Measurements from ENCODE around the gene FAN1.

The FAN1 gene

DNA sequence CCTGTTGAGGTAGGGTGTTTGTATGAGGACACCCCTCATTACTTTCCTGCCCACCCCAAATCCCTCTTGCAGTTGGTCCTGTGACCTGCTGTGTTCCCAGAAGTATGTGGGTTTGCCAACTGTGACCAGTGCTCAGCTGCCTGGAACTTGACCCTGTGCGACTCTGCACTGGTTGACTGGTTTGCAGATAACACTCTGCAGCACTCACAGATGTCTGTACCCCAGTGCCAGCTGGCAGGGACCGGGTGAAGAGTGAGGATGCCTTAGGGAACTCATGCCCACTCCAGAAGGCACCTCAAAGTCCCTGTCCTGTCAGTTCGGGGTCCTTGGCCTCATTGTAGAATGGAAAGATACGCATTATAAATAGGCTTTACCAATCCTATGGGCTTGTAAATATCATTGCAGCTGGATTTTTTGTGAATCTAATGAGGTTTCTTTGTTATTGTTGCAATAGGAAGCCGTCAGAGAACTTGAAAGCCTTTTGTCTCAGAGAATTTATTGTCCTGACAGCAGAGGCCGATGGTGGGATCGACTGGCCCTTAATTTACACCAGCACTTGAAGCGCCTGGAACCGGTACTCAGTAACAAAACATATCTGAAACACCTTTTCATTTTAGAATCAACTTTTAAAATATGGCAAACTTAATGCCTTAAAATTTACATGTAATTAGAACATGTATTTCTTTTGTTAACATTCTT is 18.2 kb downstream of the FAN1 start:
- no peak for DNase-seq

GRCh38 chr15:30922480-30923311 is 19.0 kb downstream of the FAN1 start:
- no peak for DNase-seq

DNA sequence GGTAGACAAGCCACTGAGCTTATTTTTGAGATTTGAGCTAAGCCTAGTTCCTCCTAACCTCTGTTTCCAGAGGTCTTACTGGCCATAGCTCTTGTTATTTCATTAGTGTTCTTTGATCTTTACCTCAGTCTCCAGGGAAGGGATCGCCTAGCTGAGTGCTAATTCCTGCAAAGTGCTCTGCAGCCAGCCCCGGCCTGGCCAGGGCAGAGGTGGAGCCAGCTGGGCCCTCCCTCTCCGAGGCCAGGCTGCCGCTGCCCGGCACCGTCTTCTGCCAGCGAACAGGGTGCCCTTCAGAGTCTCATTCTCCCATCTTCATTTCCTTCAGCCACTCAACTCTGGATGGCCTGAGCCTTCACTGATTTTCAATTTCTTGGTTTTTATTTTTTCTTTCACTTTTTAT is 19.7 kb downstream of the FAN1 start:
- DNase-seq: no peak

DNA sequence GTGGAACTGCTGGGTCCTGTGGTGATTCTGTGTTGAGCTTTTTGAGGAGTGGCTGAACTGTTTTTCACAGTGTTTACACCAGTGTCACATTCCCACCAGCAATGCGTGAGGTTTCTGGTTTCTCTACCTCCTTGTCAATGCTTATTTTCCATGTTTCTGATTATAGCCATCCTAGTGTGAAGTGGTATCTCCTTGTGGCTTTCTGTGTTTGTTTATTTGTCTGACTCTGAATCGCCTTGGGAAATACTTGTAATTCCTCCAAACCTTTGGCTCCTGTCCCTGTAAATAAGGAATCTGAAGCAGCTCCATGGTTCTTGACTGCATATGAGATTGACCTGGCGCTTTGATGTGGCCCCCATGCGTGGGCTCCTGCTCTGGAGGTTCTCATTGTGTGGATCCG is 20.6 kb downstream of the FAN1 start:
- DNase-seq: no peak

GRCh38 chr15:30925686-30926085 is 22.0 kb downstream of the FAN1 start:
- DNase-seq: no peak

DNA sequence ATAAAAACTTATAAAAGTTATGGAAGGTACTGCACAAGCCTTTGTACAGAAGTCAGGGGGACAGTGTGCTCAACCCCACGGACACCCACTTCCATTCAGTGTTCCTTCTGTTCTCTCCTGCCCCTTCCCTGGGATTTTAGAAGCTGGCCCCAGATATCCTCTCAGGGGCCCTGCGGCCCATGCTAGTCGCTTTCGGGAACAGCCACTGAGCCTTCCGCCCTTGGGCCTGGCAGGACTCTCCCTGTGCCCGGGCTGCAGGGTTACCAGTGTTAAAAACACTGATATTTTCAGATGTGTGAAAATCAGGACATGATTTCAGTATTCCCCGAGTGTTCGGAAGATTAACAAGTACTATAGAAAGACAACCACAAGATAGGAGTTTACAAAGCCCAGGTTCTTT is 22.4 kb downstream of the FAN1 start:
- no peak for DNase-seq

- no peak for DNase-seq
These were observed 23.5 kb downstream of the FAN1 start for GRCh38 chr15:30927148-30927761.

GRCh38 chr15:30928076-30928475 is 24.4 kb downstream of the FAN1 start:
- DNase-seq: no peak

GRCh38 chr15:30929064-30929669 is 25.5 kb downstream of the FAN1 start:
- no peak for DNase-seq

DNA sequence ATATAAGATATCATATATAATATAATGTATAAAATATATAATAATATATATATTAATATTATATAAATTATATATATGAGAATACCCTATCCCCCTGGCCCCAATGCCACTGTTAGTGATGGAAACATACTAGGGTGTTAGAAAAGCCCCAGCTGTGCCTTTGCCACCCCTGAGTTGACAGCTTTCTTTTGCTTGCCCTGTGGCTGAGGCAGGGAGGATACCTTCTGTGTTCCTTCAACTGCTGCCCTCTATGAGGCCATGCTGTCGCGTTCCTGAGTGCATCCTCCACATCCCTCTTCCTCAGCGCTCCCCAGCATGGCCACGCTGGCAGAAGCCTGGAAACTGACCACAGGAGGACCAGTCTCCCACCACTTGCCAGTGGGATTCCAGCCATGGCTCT is 26.3 kb downstream of the FAN1 start:
- DNase-seq: no peak

- DNase-seq: no peak
These were observed 26.7 kb downstream of the FAN1 start for GRCh38 chr15:30930422-30930821.

- DNase-seq: no peak
These were observed 29.6 kb downstream of the FAN1 start for GRCh38 chr15:30933293-30933692.

DNA sequence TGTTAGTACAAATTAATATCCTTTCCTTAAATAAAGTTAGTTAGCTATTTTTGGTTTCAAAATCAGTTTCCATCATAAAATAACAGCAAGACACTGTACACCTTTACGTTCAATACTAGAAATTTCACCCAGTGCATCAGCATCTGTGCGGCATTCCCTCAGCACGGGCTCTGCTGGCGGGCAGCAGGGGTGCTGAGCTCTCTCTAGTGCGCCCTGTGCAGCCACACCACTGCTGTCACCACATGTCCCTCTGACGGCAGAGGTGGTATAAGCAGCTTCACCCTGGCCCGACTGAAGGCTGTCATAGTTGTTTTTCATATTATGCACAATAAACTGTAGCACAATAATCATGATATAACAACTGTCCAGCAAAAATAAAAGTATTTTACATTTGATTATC is 35.4 kb downstream of the FAN1 start:
- DNase-seq: no peak

GRCh38 chr15:30940359-30940758 is 36.6 kb downstream of the FAN1 start:
- DNase-seq: no peak

- DNase-seq: no peak
These were observed 37.8 kb downstream of the FAN1 start for GRCh38 chr15:30941520-30941919.

DNA sequence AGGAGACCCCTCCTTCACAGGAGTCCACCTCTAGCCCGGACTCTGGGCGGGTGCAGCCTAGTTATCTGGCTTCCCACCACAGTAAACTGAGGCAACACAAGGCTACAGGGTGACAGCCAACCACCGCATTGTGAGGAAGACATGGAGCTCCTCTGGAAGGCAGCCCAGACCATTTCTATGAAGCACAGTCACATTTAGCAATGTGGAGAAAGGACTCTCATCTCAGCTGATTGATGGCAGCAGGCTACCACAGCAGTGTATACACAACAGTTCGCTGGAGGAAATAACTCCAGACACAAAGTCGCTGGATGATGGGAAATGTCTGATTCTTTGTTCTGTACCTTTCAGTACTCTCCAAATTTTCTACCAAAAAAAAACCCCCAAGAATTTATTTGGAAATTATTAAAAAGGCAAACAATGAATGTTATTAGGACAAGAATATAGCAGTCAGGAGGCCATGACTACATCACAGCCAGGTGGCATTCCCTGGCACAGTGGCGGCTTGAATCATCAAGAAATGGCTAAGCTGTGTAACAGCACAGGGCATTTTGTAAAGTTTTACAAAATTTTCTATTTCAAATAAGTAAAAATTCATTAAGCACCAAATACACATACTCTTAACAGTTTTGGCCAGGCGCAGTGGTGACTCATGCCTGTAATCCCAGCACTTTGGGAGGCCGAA is 40.1 kb downstream of the FAN1 start:
- DNase-seq: no peak

DNA sequence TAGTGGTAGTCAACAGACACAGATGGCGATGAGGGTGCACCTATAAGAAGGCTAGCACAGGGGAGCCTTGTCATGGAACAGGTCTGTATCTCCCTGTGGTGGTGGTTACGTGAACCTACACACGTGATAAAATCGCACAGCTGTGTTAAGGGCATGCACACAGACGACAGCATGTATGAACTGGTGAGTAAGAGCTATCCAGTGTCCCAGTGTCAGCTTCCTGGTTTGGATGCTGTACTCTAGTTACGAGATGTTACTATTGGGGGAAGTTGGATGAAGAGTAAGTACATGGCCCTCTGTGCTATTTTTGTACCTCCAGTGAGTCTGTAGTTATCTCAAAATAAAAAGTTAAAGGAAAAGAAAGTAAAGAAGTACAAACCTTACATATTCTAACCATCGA is 49.5 kb downstream of the FAN1 start:
- no peak for DNase-seq

DNA sequence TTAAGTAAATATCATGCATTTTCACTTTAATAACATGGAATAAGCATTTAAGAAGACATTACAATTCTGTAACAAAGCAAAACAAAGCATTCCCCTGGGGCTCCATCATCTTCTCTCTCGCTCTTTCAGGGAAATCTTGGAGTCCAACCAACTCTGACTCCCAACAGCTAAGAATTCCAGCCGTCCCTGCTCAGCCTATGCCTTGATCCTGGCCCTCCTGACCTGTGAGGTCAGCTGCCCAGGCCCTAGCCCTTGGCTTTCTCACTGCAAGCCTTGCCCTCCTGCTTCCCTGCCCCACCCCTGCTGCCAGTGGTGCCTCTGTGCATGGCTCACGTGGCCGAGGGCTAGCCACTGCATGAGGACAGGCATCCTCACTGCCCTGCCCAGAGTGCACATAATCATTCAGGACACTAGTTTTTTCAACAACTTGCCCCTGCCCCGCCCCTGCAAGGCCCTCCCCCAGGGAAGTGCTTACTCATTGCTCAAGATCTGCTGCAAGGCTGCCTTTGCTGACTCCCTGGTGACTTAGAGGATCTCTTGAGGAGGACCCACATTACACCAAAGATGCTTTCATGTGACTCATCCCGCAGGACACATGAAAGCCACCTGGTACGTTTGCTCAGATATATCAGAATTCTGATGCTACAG is 50.1 kb downstream of the FAN1 start:
- DNase-seq: no peak

GRCh38 chr15:30954674-30955073 is 51.0 kb downstream of the FAN1 start:
- no peak for DNase-seq

- DNase-seq: no peak
These were observed 52.8 kb downstream of the FAN1 start for GRCh38 chr15:30956216-30957124.

- no peak for DNase-seq
These were observed 54.5 kb downstream of the FAN1 start for GRCh38 chr15:30958219-30958618.
